PC-9 (cell line): ENCODE measurements around the gene DHX30. TPM values are rescaled to one million over a fixed set of nuclear protein-coding genes. Genes with fewer than 3 reads are reported as not detected.
A peak's percentile ranks its signal among the peaks of the same experiment; 100 is the strongest.

Experiments
- BruUV-seq: library from RNA; stranded (reverse); fragments of 400-500 nt; replicated peaks from 2 replicates; lab custom pipeline; 2021; lab: Mats Ljungman, UMichigan
- CTCF ChIA-PET: fragments of 300-600 bp; sonication (Branson Sonifier 250); formaldehyde crosslinking; loops from one replicate; lab custom pipeline; 2022; ENCODE audit warnings: antibody characterized with exemption; lab: Charles Lee
- POLR2A ChIA-PET: fragments of 300-600 bp; sonication (Branson Sonifier 250); formaldehyde crosslinking; loops from one replicate; lab custom pipeline; 2022; ENCODE audit warnings: antibody characterized with exemption; ENCODE audit not compliant: unreplicated experiment; lab: Charles Lee
- DNase-seq, 2 experiments: peaks; one replicate each; pipeline versions ENCODE4 v3.0.0 to v3.0.0-alpha.2; 2015 to 2022; ENCODE audit warnings: mixed read lengths in 1 of 2
- H2AFZ ChIP-seq: fragments of 200-600 bp; sonication (generic); 2 replicates; pipeline ENCODE4 v1.8.1; 2017; ENCODE audit warnings: antibody characterized with exemption
- H3F3A ChIP-seq: fragments of 200-600 bp; sonication (generic); 2 replicates; pipeline ENCODE4 v1.8.1; 2017; ENCODE audit warnings: antibody characterized with exemption, mild to moderate bottlenecking, low read depth; ENCODE audit not compliant: insufficient read depth
- H3K27ac ChIP-seq: fragments of 200-600 bp; sonication (generic); 2 replicates; pipeline ENCODE4 v1.6.1; 2016; ENCODE audit warnings: mixed run types
- H3K27me3 ChIP-seq: fragments of 200-600 bp; sonication (generic); 2 replicates; pipeline ENCODE4 v1.6.1; 2016; ENCODE audit warnings: low read depth, mixed run types; ENCODE audit not compliant: insufficient read depth
- H3K36me3 ChIP-seq: fragments of 200-600 bp; sonication (generic); 2 replicates; pipeline ENCODE4 v1.6.1; 2016; ENCODE audit warnings: low read depth, mixed run types
- H3K4me1 ChIP-seq: fragments of 200-600 bp; sonication (generic); replicated peaks from 2 replicates; pipeline ENCODE4 v1.6.1; 2016; ENCODE audit warnings: mixed run types; ENCODE audit not compliant: insufficient read depth
- H3K4me2 ChIP-seq: fragments of 200-600 bp; sonication (generic); 2 replicates; pipeline ENCODE4 v1.6.1; 2017; ENCODE audit warnings: mixed run types
- H3K4me3 ChIP-seq: fragments of 200-600 bp; sonication (generic); 2 replicates; pipeline ENCODE4 v1.6.1; 2016; ENCODE audit warnings: mixed run types
- H3K79me2 ChIP-seq: fragments of 200-600 bp; sonication (generic); 2 replicates; pipeline ENCODE4 v1.6.1; 2017; ENCODE audit warnings: low read depth, mixed run types
- H3K9me2 ChIP-seq: fragments of 200-600 bp; sonication (generic); 2 replicates; pipeline ENCODE4 v1.8.1; 2017; ENCODE audit warnings: mild to moderate bottlenecking; ENCODE audit not compliant: insufficient read depth
- H3K9me3 ChIP-seq: fragments of 200-600 bp; sonication (generic); 2 replicates; pipeline ENCODE4 v1.8.1; 2016; ENCODE audit warnings: low read depth; ENCODE audit not compliant: insufficient read depth
- H4K20me1 ChIP-seq: fragments of 200-600 bp; sonication (generic); 2 replicates; pipeline ENCODE4 v1.8.1; 2017; ENCODE audit not compliant: insufficient read depth
- CTCF ChIP-seq: fragments of 200-600 bp; sonication (generic); conservative IDR thresholded peaks from 2 replicates; pipeline ENCODE4 v1.6.1; 2017; ENCODE audit warnings: mixed run types, antibody characterized with exemption, mild to moderate bottlenecking, moderate library complexity
- EZH2 ChIP-seq: fragments of 200-600 bp; sonication (generic); IDR thresholded peaks from 2 replicates; pipeline ENCODE4 v1.8.0; 2017; ENCODE audit warnings: antibody characterized with exemption, low read depth
- intact Hi-C: fragments of 100-400 bp; cut with micrococcal nuclease; formaldehyde crosslinking; loops from one replicate; pipeline ENCODE4 v1.10.0; 2022; ENCODE audit not compliant: unreplicated experiment
- total RNA-seq: library from RNA; stranded (reverse); gene quantifications from 2 replicates; pipeline ENCODE4 v1.2.3, GENCODE V29; 2021

The DHX30 gene
- total RNA-seq, 1 experiment from 2014 or later, result 60.2 TPM

GRCh38 chr3:47877719-47878118 lies 74.8 kb downstream of the DHX30 start:
- Histone ChIP-seq H3K4me1 (no peaks in the 10 kb centered on the region), H4K20me1 (no peaks in the 10 kb centered on the region), H3K9me2 (no peaks in the 10 kb centered on the region), H3K27ac (no peak overlapping the region), H3K79me2 (no peaks in the 10 kb centered on the region), H3K4me3 (no peak overlapping the region), H2AFZ (no peak overlapping the region), H3F3A (no peaks in the 10 kb centered on the region; the same call in 1 of the 2 replicates), H3K9me3 (no peaks in the 10 kb centered on the region), H3K4me2 (no peak overlapping the region), H3K36me3 (no peaks in the 10 kb centered on the region), H3K27me3 (no peaks in the 10 kb centered on the region)
- no TSS peak for BruUV-seq
- no peak for TF ChIP-seq CTCF
- DNase-seq, result no peak
- intact Hi-C loops, result no loop called here
- CTCF ChIA-PET, result no interaction called here
- POLR2A ChIA-PET, result no interaction called here

GRCh38 chr3:47882338-47882737 lies 79.4 kb downstream of the DHX30 start:
- BruUV-seq, result no TSS peak

GRCh38 chr3:47884603-47885002 lies 81.7 kb downstream of the DHX30 start:
- Histone ChIP-seq H3K4me2 (no peak overlapping the region), H3K36me3 (no peaks in the 10 kb centered on the region), H3K79me2 (no peaks in the 10 kb centered on the region), H3K27me3 (no peaks in the 10 kb centered on the region), H3K4me3 (no peak overlapping the region), H3K27ac (no peak overlapping the region), H3F3A (no peaks in the 10 kb centered on the region), H3K9me3 (no peaks in the 10 kb centered on the region), H3K9me2 (no peaks in the 10 kb centered on the region), H4K20me1 (no peaks in the 10 kb centered on the region), H3K4me1 (no peaks in the 10 kb centered on the region), H2AFZ (no peak overlapping the region)
- POLR2A ChIA-PET, result no interaction called here
- no peak for TF ChIP-seq EZH2
- TF ChIP-seq CTCF, result no peak
- intact Hi-C loops, result no loop called here
- no TSS peak for BruUV-seq
- DNase-seq, result no peak
- CTCF ChIA-PET, result no interaction called here

More at GRCh38 chr3:47882338-47882737, 79.4 kb downstream of the DHX30 start:
- Histone ChIP-seq H3K27ac (no peak overlapping the region), H3K9me2 (no peaks in the 10 kb centered on the region), H3K79me2 (no peaks in the 10 kb centered on the region), H3K4me3 (no peak overlapping the region), H4K20me1 (no peaks in the 10 kb centered on the region), H3K9me3 (no peaks in the 10 kb centered on the region), H3K4me1 (no peaks in the 10 kb centered on the region), H3F3A (no peaks in the 10 kb centered on the region), H3K36me3 (no peaks in the 10 kb centered on the region), H3K4me2 (no peak overlapping the region), H2AFZ (no peak overlapping the region), H3K27me3 (no peaks in the 10 kb centered on the region)
- peak; percentile 29; the same call in 1 of the 2 replicates for TF ChIP-seq CTCF
- TF ChIP-seq EZH2, result no peak
- ChIA-PET POLR2A (interaction anchor here (0.6 kb wide), 1 partner anchor 79 kb away, joined by 3 read pairs; no protein-coding TSS in a partner anchor), CTCF (no interaction called here)
- no peak for DNase-seq
- intact Hi-C loops, result no loop called here
